Glutamatergic neuron (in vitro differentiated cells): ENCODE results near the gene VTI1A. TPM values are rescaled to one million over a fixed set of nuclear protein-coding genes. Genes with fewer than 3 reads are reported as not detected.

Source experiments
- DNase-seq: peaks from one replicate; pipeline ENCODE4 v3.0.0; 2022
- H3K27ac Mint-ChIP-seq: one replicate; pipeline ENCODE4 v1.8.0; 2020; ENCODE audit warnings: mild to moderate bottlenecking, mixed read lengths, inconsistent platforms; ENCODE audit not compliant: unreplicated experiment
- H3K27me3 Mint-ChIP-seq: one replicate; pipeline ENCODE4 v1.8.0; 2020; ENCODE audit warnings: mild to moderate bottlenecking, moderate library complexity, mixed read lengths, inconsistent platforms; ENCODE audit not compliant: unreplicated experiment
- H3K36me3 Mint-ChIP-seq: one replicate; pipeline ENCODE4 v1.8.0; 2020; ENCODE audit warnings: mild to moderate bottlenecking, mixed read lengths, inconsistent platforms; ENCODE audit not compliant: unreplicated experiment
- H3K4me1 Mint-ChIP-seq: one replicate; pipeline ENCODE4 v1.8.0; 2020; ENCODE audit warnings: mild to moderate bottlenecking, low read depth, mixed read lengths, inconsistent platforms; ENCODE audit not compliant: unreplicated experiment
- H3K4me3 Mint-ChIP-seq: one replicate; pipeline ENCODE4 v1.8.0; 2020; ENCODE audit warnings: mild to moderate bottlenecking, mixed read lengths, inconsistent platforms; ENCODE audit not compliant: unreplicated experiment
- H3K9me3 Mint-ChIP-seq: one replicate; pipeline ENCODE4 v1.8.0; 2020; ENCODE audit warnings: mild to moderate bottlenecking, moderate library complexity, mixed read lengths, inconsistent platforms; ENCODE audit not compliant: unreplicated experiment
- CTCF ChIP-seq: fragments of 200-600 bp; sonication (generic); IDR thresholded peaks from one replicate; pipeline ENCODE4 v1.5.0; 2021; ENCODE audit not compliant: partially characterized antibody, unreplicated experiment
- total RNA-seq: library from RNA; stranded (reverse); fragmentation: NEBNext Ultra II Directional; extraction: Animal tissue kit (Norgen Biotek cat#: 25700); gene quantifications from one replicate; pipeline ENCODE4 v1.2.1, GENCODE V29; 2021; ENCODE audit not compliant: unreplicated experiment

VTI1A gene
- total RNA-seq, 1 donor from 2014 or later: 61.0 TPM

- Mint-ChIP-seq H3K36me3 (no peaks in the 10 kb centered on the region), H3K27me3 (no peaks in the 10 kb centered on the region), H3K27ac (no peak overlapping the region), H3K4me1 (no peaks in the 10 kb centered on the region), H3K9me3 (no peaks in the 10 kb centered on the region), H3K4me3 (no peak overlapping the region)
- TF ChIP-seq CTCF: no peak
- DNase-seq: no peak
Observed at GRCh38 chr10:112618814-112619213, 171.8 kb downstream of the VTI1A start.

GRCh38 chr10:112619556-112619955, 172.5 kb downstream of the VTI1A start:
- Mint-ChIP-seq H3K4me1 (no peaks in the 10 kb centered on the region), H3K4me3 (no peak overlapping the region), H3K36me3 (no peaks in the 10 kb centered on the region), H3K9me3 (no peaks in the 10 kb centered on the region), H3K27ac (peak overlapping the region; percentile 4), H3K27me3 (no peaks in the 10 kb centered on the region)
- no peak for TF ChIP-seq CTCF
- no peak for DNase-seq

- no peak overlapping the region for H3K4me3 Mint-ChIP-seq
- no peaks in the 10 kb centered on the region for H3K27me3 Mint-ChIP-seq
- H3K9me3 Mint-ChIP-seq: no peaks in the 10 kb centered on the region
- H3K4me1 Mint-ChIP-seq: no peaks in the 10 kb centered on the region
- no peak for TF ChIP-seq CTCF
- no peak overlapping the region for H3K27ac Mint-ChIP-seq
- no peak for DNase-seq
- no peaks in the 10 kb centered on the region for H3K36me3 Mint-ChIP-seq
Observed at GRCh38 chr10:112622786-112623185, 175.8 kb downstream of the VTI1A start.

GRCh38 chr10:112624546-112625048, 177.6 kb downstream of the VTI1A start:
- H3K27me3 Mint-ChIP-seq: no peaks in the 10 kb centered on the region
- H3K4me3 Mint-ChIP-seq: no peak overlapping the region
- no peak overlapping the region for H3K27ac Mint-ChIP-seq
- no peaks in the 10 kb centered on the region for H3K4me1 Mint-ChIP-seq
- H3K36me3 Mint-ChIP-seq: no peaks in the 10 kb centered on the region
- DNase-seq: no peak
- no peak for TF ChIP-seq CTCF
- no peaks in the 10 kb centered on the region for H3K9me3 Mint-ChIP-seq

- no peaks in the 10 kb centered on the region for H3K36me3 Mint-ChIP-seq
Observed at GRCh38 chr10:112628951-112629609, 182.1 kb downstream of the VTI1A start.

More at GRCh38 chr10:112628951-112629609, 182.1 kb downstream of the VTI1A start:
- DNase-seq: no peak
- H3K4me3 Mint-ChIP-seq: no peak overlapping the region
- no peaks in the 10 kb centered on the region for H3K27me3 Mint-ChIP-seq
- H3K4me1 Mint-ChIP-seq: peaks cover 1% of the 10 kb centered on the region
- no peaks in the 10 kb centered on the region for H3K9me3 Mint-ChIP-seq
- TF ChIP-seq CTCF: no peak
- H3K27ac Mint-ChIP-seq: no peak overlapping the region
